Measurements from ENCODE around the gene LPCAT3. TPM values are rescaled to one million over a fixed set of nuclear protein-coding genes. Genes with fewer than 3 reads are reported as not detected.

Gene LPCAT3
- total RNA-seq: 13.8 and 17.2 TPM in 2 replicates

GRCh38 chr12:7018350-7019042, at the start of gene LPCAT3:
Gene LPCAT3 (minus strand): TSS chr12:7018476. CDS start chr12:7018424, 52 bp downstream.

GRCh38 chr12:7060353-7060954, 42.2 kb upstream of the LPCAT3 start, which contains the start of gene C1S:
Gene C1S (plus strand): TSS chr12:7060718. CDS start chr12:7061913, 1,195 bp downstream.

GRCh38 chr12:6950811-6951540, 67.3 kb downstream of the LPCAT3 start, which contains the start of gene PTPN6:
Gene PTPN6 (plus strand): TSS chr12:6951356. CDS start chr12:6951513, 157 bp downstream.

GRCh38 chr12:6943722-6944380, 74.4 kb downstream of the LPCAT3 start, which contains the start of the genes C12orf57 and RNU7-1:
Gene C12orf57 (plus strand): TSS chr12:6944022. CDS start chr12:6944122, 100 bp downstream.
Gene RNU7-1 (plus strand): TSS chr12:6943816.

GRCh38 chr12:6927379-6928021, 90.8 kb downstream of the LPCAT3 start, which contains the start of gene ATN1:
Gene ATN1 (plus strand): TSS chr12:6927959. CDS start chr12:6934002, 6,043 bp downstream.

Other genes starting within 250 kb of the LPCAT3 start
- 0.14 and 0.18 TPM in 2 replicates for gene LAG3, start 246.0 kb downstream of the LPCAT3 start, total RNA-seq
- 0.28 and 0.43 TPM in 2 replicates for gene CD4, start 228.9 kb downstream of the LPCAT3 start, total RNA-seq
- 2.8 and 3.0 TPM in 2 replicates for gene GPR162, start 196.7 kb downstream of the LPCAT3 start, total RNA-seq
- gene P3H3, start 190.1 kb downstream of the LPCAT3 start, total RNA-seq: 78.9 and 105 TPM in 2 replicates
- 0.92 and 1.3 TPM in 2 replicates for gene GNB3, start 177.6 kb downstream of the LPCAT3 start, total RNA-seq
- 2.0 and 2.1 TPM in 2 replicates for gene CDCA3, start 167.2 kb downstream of the LPCAT3 start, total RNA-seq
- gene USP5, start 166.3 kb downstream of the LPCAT3 start, total RNA-seq: 71.1 and 76.5 TPM in 2 replicates
- 1,608 and 1,630 TPM in 2 replicates for gene TPI1, start 150.9 kb downstream of the LPCAT3 start, total RNA-seq
- gene SPSB2, start 145.2 kb downstream of the LPCAT3 start, total RNA-seq: 6.5 and 6.7 TPM in 2 replicates
- gene LRRC23, start 113.7 kb downstream of the LPCAT3 start, total RNA-seq: 9.5 and 14.1 TPM in 2 replicates
- 11.7 and 44.1 TPM in 2 replicates for gene ENO2, start 103.9 kb downstream of the LPCAT3 start, total RNA-seq
- gene ATN1, start 90.5 kb downstream of the LPCAT3 start, total RNA-seq: 5.0 and 7.5 TPM in 2 replicates
- gene RNU7-1, start 74.7 kb downstream of the LPCAT3 start, total RNA-seq: not detected in 2 replicates
- 170 and 215 TPM in 2 replicates for gene C12orf57, start 74.5 kb downstream of the LPCAT3 start, total RNA-seq
- under 0.01 and 0.09 TPM in 2 replicates for gene PTPN6, start 67.1 kb downstream of the LPCAT3 start, total RNA-seq
- 147 and 183 TPM in 2 replicates for gene PHB2, start 47.8 kb downstream of the LPCAT3 start, total RNA-seq
- 32.4 and 39.4 TPM in 2 replicates for gene EMG1, start 47.6 kb downstream of the LPCAT3 start, total RNA-seq
- 545 and 658 TPM in 2 replicates for gene C1S, start 42.2 kb upstream of the LPCAT3 start, total RNA-seq
- gene C1R, start 74.0 kb upstream of the LPCAT3 start, total RNA-seq: 197 and 242 TPM in 2 replicates
- gene C1RL, start 90.7 kb upstream of the LPCAT3 start, total RNA-seq: 41.5 and 51.9 TPM in 2 replicates
- gene RBP5, start 110.4 kb upstream of the LPCAT3 start, total RNA-seq: not detected in 2 replicates
- 11.5 and 13.7 TPM in 2 replicates for gene CLSTN3, start 111.9 kb upstream of the LPCAT3 start, total RNA-seq
- gene PEX5, start 171.2 kb upstream of the LPCAT3 start, total RNA-seq: 29.7 and 32.4 TPM in 2 replicates

Data from smooth muscle cell of bladder (primary cell).